A673 (cell line): Measurements from ENCODE around the gene ZNF593OS. TPM values are rescaled to one million over a fixed set of nuclear protein-coding genes. Genes with fewer than 3 reads are reported as not detected.

Experiments used
- BruUV-seq: library from RNA; stranded (reverse); fragments of 400-500 nt; replicated peaks from 2 replicates; lab custom pipeline; 2021; lab: Mats Ljungman, UMichigan
- CTCF ChIA-PET: fragments of 300-600 bp; sonication (Branson Sonifier 250); formaldehyde crosslinking; loops from one replicate; lab custom pipeline; 2022; ENCODE audit warnings: antibody characterized with exemption; lab: Charles Lee
- POLR2A ChIA-PET: fragments of 300-600 bp; sonication (Branson Sonifier 250); formaldehyde crosslinking; loops from one replicate; lab custom pipeline; 2022; ENCODE audit warnings: antibody characterized with exemption; ENCODE audit not compliant: low non-redundant PET; lab: Charles Lee
- DNase-seq: peaks from one replicate; pipeline ENCODE4 v3.0.0-alpha.2; 2015; ENCODE audit warnings: low spot score
- H3K27ac ChIP-seq: fragments of 200-600 bp; sonication (generic); 2 replicates; pipeline ENCODE4 v1.5.1; 2016; ENCODE audit warnings: mixed run types, low read depth, mild to moderate bottlenecking, mixed read lengths, antibody characterized with exemption, low read length; ENCODE audit not compliant: poor library complexity, severe bottlenecking
- H3K27me3 ChIP-seq: fragments of 200-600 bp; sonication (generic); replicated peaks from 2 replicates; pipeline ENCODE4 v1.6.1; 2017; ENCODE audit warnings: mixed run types, low read depth, mild to moderate bottlenecking, mixed read lengths, antibody characterized with exemption, low read length; ENCODE audit not compliant: insufficient read depth, poor library complexity
- H3K36me3 ChIP-seq: fragments of 200-600 bp; sonication (generic); 2 replicates; pipeline ENCODE4 v1.6.1; 2016; ENCODE audit warnings: mixed run types, mild to moderate bottlenecking, mixed read lengths, antibody characterized with exemption, low read length; ENCODE audit not compliant: insufficient read depth, poor library complexity, severe bottlenecking
- H3K4me1 ChIP-seq: fragments of 200-600 bp; sonication (generic); 2 replicates; pipeline ENCODE4 v1.6.1; 2017; ENCODE audit warnings: mixed run types, mild to moderate bottlenecking, mixed read lengths, antibody characterized with exemption, low read length; ENCODE audit not compliant: insufficient read depth, poor library complexity, severe bottlenecking
- H3K4me3 ChIP-seq: fragments of 200-600 bp; sonication (generic); 2 replicates; pipeline ENCODE4 v1.5.1; 2016; ENCODE audit warnings: low read depth, mixed run types, mild to moderate bottlenecking, mixed read lengths, low read length; ENCODE audit not compliant: poor library complexity, severe bottlenecking
- H3K9me3 ChIP-seq: fragments of 200-600 bp; sonication (generic); 2 replicates; pipeline ENCODE4 v1.6.1; 2016; ENCODE audit warnings: mixed run types, low read depth, mild to moderate bottlenecking, mixed read lengths, antibody characterized with exemption, low read length; ENCODE audit not compliant: poor library complexity, severe bottlenecking
- EZH2 ChIP-seq: fragments of 200-600 bp; sonication (generic); IDR thresholded peaks from 2 replicates; pipeline ENCODE4 v1.6.1; 2017; ENCODE audit warnings: borderline replicate concordance, low read depth, mild to moderate bottlenecking, mixed read lengths, antibody characterized with exemption, low read length; ENCODE audit not compliant: poor library complexity, severe bottlenecking
- intact Hi-C: fragments of 100-400 bp; cut with micrococcal nuclease; formaldehyde crosslinking; loops from one replicate; pipeline ENCODE4 v1.10.0; 2022; ENCODE audit not compliant: unreplicated experiment
- total RNA-seq: library from RNA; stranded (reverse); gene quantifications from 2 replicates; pipeline ENCODE4 v1.2.3, GENCODE V29; 2021
- TF ChIP-seq, protein P1 (sequence below): fragments of 300-800, 200-600 bp; sonication (generic); conservative IDR thresholded peaks from 2 replicates; pipeline ENCODE4 v1.5.1; 2017; ENCODE audit warnings: low read depth, mild to moderate bottlenecking, antibody characterized with exemption, low read length, moderate library complexity, mixed read lengths

Gene ZNF593OS
- total RNA-seq, 1 experiment from 2014 or later, result not detected

- H3K4me3 ChIP-seq, result no peak overlapping the region
- ChIA-PET CTCF (interaction anchor here (0.9 kb wide), 1 partner anchor 23 kb away, joined by 4 read pairs; no protein-coding TSS in a partner anchor), POLR2A (no interaction called here)
- no peak overlapping the region for H3K27ac ChIP-seq
- no peaks in the 10 kb centered on the region for H3K9me3 ChIP-seq
- peaks cover 27% of the 10 kb centered on the region for H3K36me3 ChIP-seq
- intact Hi-C loops, result no loop called here
- peaks cover 8% of the 10 kb centered on the region for H3K4me1 ChIP-seq
- BruUV-seq, result no TSS peak
- no peaks in the 10 kb centered on the region for H3K27me3 ChIP-seq
- no peak for DNase-seq
- TF ChIP-seq, protein P1, sequence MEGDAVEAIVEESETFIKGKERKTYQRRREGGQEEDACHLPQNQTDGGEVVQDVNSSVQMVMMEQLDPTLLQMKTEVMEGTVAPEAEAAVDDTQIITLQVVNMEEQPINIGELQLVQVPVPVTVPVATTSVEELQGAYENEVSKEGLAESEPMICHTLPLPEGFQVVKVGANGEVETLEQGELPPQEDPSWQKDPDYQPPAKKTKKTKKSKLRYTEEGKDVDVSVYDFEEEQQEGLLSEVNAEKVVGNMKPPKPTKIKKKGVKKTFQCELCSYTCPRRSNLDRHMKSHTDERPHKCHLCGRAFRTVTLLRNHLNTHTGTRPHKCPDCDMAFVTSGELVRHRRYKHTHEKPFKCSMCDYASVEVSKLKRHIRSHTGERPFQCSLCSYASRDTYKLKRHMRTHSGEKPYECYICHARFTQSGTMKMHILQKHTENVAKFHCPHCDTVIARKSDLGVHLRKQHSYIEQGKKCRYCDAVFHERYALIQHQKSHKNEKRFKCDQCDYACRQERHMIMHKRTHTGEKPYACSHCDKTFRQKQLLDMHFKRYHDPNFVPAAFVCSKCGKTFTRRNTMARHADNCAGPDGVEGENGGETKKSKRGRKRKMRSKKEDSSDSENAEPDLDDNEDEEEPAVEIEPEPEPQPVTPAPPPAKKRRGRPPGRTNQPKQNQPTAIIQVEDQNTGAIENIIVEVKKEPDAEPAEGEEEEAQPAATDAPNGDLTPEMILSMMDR, result no peak
- TF ChIP-seq EZH2, result no peak
Observed at GRCh38 chr1:26121854-26122773, 49.5 kb downstream of the ZNF593OS start.

- TF ChIP-seq, protein P1, result no peak
- no peak for TF ChIP-seq EZH2
- POLR2A ChIA-PET, result no interaction called here
- Histone ChIP-seq H3K27ac (peak overlapping the region; percentile 5), H3K4me1 (no peaks in the 10 kb centered on the region), H3K36me3 (peaks cover 36% of the 10 kb centered on the region), H3K27me3 (no peaks in the 10 kb centered on the region), H3K9me3 (no peaks in the 10 kb centered on the region), H3K4me3 (no peak overlapping the region)
- intact Hi-C loops, result no loop called here
- no TSS peak for BruUV-seq
- CTCF ChIA-PET, result no interaction called here
- DNase-seq, result no peak
Observed at GRCh38 chr1:26119892-26120608, 51.6 kb downstream of the ZNF593OS start.

Other genes starting within 250 kb of the ZNF593OS start
- 6.7 and 7.2 TPM in 2 replicates for gene PAFAH2, start 173.8 kb downstream of the ZNF593OS start, total RNA-seq
- 0.07 TPM in 1 of 2 replicates, not detected in the other for gene EXTL1, start 150.1 kb downstream of the ZNF593OS start, total RNA-seq
- gene SLC30A2, start 125.7 kb downstream of the ZNF593OS start, total RNA-seq, result not detected in 2 replicates
- not detected in 2 replicates for gene TRIM63, start 104.2 kb downstream of the ZNF593OS start, total RNA-seq
- gene PDIK1L, start 60.0 kb downstream of the ZNF593OS start, total RNA-seq, result 12.9 and 13.4 TPM in 2 replicates
- gene FAM110D, start 12.8 kb downstream of the ZNF593OS start, total RNA-seq, result 0.64 and 0.85 TPM in 2 replicates
- not detected in 2 replicates for gene C1orf232, start 2.9 kb downstream of the ZNF593OS start, total RNA-seq
- 61.9 and 62.3 TPM in 2 replicates for gene ZNF593, start 1.9 kb downstream of the ZNF593OS start, total RNA-seq
- gene CNKSR1, start 5.7 kb upstream of the ZNF593OS start, total RNA-seq, result 1.6 and 1.8 TPM in 2 replicates
- gene CATSPER4, start 18.8 kb upstream of the ZNF593OS start, total RNA-seq, result not detected in 2 replicates
- 51.3 and 51.5 TPM in 2 replicates for gene CEP85, start 62.4 kb upstream of the ZNF593OS start, total RNA-seq
- 133 and 138 TPM in 2 replicates for gene SH3BGRL3, start 108.3 kb upstream of the ZNF593OS start, total RNA-seq
- 22.1 and 25.4 TPM in 2 replicates for gene UBXN11, start 134.8 kb upstream of the ZNF593OS start, total RNA-seq
- gene CD52, start 146.1 kb upstream of the ZNF593OS start, total RNA-seq, result not detected in 2 replicates
- not detected in 2 replicates for gene CRYBG2, start 182.3 kb upstream of the ZNF593OS start, total RNA-seq
- gene ZNF683, start 200.9 kb upstream of the ZNF593OS start, total RNA-seq, result not detected in 2 replicates
- 0.15 and 0.39 TPM in 2 replicates for gene LIN28A, start 239.0 kb upstream of the ZNF593OS start, total RNA-seq